PC-9 (cell line): ENCODE results near the gene CREB1.

Experiments
- EZH2 ChIP-seq: fragments of 200-600 bp; sonication (generic); IDR thresholded peaks from 2 replicates; pipeline ENCODE4 v1.8.0; 2017; ENCODE audit warnings: antibody characterized with exemption, low read depth
- TF ChIP-seq, protein P1 (sequence below): fragments of 200-600 bp; sonication (generic); conservative IDR thresholded peaks from 2 replicates; pipeline ENCODE4 v1.6.1; 2017; ENCODE audit warnings: mixed run types, antibody characterized with exemption, mild to moderate bottlenecking, moderate library complexity

DNA sequence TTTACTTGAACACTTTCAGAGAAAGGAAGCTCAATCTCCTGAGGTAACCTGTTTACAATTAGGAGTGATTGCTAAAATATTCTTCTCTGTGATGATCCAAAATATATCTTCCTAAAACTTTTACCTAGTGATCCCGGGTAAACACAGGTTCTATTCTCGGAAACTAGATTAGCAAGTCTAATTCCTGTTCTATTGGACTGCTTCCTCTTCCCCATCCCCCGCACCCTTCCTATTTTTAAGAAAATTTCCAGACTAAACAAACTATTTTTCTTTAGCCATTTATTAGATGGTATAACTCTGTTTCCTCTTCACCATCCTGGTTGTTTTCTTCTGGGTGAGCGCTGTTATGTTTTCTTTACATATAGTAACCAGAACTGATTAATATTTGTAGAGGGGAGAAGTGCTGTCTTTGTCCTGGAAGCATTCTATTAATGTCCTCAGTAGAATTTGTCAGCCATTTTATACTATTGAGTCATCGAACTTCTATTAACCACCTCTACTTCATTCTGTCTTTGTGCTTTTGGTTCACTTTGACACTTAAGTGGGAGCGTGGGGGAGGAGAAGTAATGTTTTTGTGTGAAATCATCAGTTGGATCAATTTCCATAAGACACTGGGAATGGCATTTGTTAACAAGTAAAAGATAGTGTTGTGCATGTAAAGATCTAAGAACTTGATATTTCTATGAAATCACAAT is 31.8 kb downstream of the CREB1 start:
- no peak for TF ChIP-seq EZH2
- TF ChIP-seq, protein P1, sequence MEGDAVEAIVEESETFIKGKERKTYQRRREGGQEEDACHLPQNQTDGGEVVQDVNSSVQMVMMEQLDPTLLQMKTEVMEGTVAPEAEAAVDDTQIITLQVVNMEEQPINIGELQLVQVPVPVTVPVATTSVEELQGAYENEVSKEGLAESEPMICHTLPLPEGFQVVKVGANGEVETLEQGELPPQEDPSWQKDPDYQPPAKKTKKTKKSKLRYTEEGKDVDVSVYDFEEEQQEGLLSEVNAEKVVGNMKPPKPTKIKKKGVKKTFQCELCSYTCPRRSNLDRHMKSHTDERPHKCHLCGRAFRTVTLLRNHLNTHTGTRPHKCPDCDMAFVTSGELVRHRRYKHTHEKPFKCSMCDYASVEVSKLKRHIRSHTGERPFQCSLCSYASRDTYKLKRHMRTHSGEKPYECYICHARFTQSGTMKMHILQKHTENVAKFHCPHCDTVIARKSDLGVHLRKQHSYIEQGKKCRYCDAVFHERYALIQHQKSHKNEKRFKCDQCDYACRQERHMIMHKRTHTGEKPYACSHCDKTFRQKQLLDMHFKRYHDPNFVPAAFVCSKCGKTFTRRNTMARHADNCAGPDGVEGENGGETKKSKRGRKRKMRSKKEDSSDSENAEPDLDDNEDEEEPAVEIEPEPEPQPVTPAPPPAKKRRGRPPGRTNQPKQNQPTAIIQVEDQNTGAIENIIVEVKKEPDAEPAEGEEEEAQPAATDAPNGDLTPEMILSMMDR, result no peak
